HEK293T (cell line): Measurements from ENCODE around the gene FAM72B.
"Not testable (repeated sequence)": the region's sequence is repeated elsewhere in the genome, so short reads cannot be mapped to it uniquely, and the experiment has no call there.

ENCODE experiments used
- ARNT ChIP-seq: fragments of 450-650 bp; IDR thresholded peaks from 2 replicates; pipeline ENCODE4 v1.6.1; 2017; ENCODE audit warnings: mild to moderate bottlenecking
- FOXK2 ChIP-seq: fragments of 450-650 bp; IDR thresholded peaks from 2 replicates; pipeline ENCODE4 v1.6.1; 2016; ENCODE audit warnings: mild to moderate bottlenecking
- FOXM1 ChIP-seq: fragments of 450-650 bp; IDR thresholded peaks from 2 replicates; pipeline ENCODE4 v1.6.1; 2017; ENCODE audit warnings: mild to moderate bottlenecking, borderline replicate concordance
- SP1 ChIP-seq: fragments of 450-650 bp; IDR thresholded peaks from 2 replicates; pipeline ENCODE4 v1.6.1; 2017
- SUZ12 ChIP-seq: fragments of 450-650 bp; IDR thresholded peaks from 2 replicates; pipeline ENCODE4 v1.6.1; 2016; ENCODE audit warnings: mild to moderate bottlenecking
- TARDBP ChIP-seq: fragments of 450-650 bp; IDR thresholded peaks from 2 replicates; pipeline ENCODE4 v1.6.1; 2016

DNA sequence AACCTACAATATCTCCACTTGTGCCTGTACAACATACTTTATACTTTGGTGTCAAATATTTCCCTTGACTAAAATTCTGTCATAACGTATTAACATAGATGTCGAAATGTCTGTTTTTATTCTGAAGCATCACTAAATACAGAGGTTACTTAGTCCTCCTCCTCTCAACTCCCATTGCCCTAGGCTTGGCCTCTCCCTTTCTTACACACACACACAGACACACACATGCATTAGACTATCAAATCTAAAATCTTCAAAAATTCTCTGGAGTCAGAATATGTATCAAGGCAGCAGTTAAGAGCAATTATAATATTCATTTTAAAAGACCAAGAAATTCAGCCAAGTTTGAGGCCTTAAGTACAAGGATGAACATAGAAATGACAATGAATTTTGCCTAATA, 7.5 kb downstream of the FAM72B start:
- not testable (repeated sequence) for TF ChIP-seq SP1, SUZ12, ARNT, TARDBP, FOXM1, FOXK2
